Mucosa of gallbladder (tissue), 1 donor: ENCODE data around the gene TMEM107. TPM values are rescaled to one million over a fixed set of nuclear protein-coding genes. Genes with fewer than 3 reads are reported as not detected.

Experiments
- DNase-seq: peaks from one replicate; pipeline ENCODE4 v3.0.0-alpha.2; 2020; ENCODE audit warnings: low spot score
- total RNA-seq: library from RNA; stranded (reverse); gene quantifications from one replicate; pipeline ENCODE4 v1.2.1, GENCODE V29; 2021
- donor health status: DM: no; HTN: no; CAD: no.

Gene TMEM107
- total RNA-seq, 1 donor from 2014 or later, result 22.5 TPM

DNA sequence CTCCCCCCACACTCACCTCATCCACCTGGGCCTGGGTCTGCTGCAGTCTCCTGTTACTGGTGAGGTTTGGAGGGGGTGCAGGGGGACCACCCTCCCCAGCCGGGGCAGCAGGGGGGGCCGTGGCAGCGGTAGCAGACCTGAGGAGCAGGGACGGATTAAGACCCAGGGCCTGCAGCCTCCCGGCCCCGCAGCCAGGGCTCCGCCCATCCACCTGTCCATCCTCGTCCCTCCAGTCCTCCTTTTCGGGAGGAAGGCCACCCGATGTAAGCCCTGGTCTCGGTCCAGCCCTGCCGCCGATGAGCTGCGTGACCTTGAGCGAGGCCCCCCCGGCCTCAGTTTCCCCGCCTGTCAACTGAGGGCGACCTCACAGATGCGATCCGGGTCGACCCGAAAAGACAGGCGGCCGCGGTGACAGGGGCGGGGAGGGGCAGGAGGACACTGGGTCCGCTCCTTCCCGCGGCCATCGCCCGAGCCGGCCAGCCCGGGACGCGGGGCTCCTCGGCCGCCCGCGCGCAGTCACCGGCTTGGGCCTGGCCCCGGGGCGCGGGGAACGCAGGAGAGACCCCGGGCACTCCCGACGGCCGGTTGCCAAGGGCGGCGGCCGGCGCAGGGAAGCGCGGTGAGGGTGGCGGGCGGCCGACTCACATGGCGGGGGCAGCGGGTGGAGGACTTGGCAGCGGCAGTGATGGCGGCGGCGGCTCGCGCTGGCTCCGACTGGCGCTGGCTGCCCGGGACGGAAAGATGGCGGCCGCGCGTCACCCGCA is 13.8 kb downstream of the TMEM107 start, which contains the start of gene VAMP2:
VAMP2 (minus strand) TSS at position 716 of the 764 bp plus-strand sequence; CDS start at position 647, 69 bp downstream.
- DNase-seq, result peak; percentile 82

DNA sequence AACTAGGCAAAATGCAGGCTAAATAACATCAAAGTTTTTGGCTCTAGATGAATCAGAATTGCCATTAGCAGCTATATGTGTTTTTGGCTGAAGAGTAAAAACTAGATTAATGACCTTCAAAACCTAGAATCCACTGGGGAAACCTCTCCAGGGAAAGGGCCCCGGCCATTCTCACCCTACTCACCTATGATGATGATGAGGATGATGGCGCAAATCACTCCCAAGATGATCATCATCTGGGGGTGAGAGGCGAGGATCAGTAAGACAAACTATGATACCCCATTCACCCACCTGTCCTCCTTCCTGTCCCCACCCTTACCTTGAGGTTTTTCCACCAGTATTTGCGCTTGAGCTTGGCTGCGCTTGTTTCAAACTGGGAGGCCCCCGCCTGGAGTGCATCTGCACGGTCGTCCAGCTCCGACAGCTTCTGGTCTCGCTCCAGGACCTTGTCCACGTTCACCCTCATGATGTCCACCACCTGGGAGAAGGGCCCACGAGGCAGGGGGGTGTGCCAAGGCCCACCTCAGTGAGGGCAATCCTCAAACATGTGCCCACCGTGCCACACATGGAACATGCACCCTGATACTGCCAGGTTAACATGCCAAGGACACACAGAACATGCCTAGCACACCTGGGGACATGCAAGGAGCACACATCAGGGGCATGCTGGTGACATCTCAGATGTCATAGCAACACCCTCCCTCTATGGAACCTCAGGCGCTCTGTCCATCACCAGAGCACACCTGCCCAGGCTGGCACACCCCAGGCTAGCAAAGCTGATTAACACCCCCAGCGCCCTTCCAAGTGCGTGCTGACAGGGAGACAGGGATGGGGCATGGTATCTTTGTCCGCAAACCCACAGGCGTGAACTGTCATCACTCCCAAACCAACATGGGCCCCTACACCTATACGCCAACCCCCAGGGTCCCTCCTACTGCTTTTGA is 14.6 kb downstream of the TMEM107 start:
- DNase-seq, result no peak

DNA sequence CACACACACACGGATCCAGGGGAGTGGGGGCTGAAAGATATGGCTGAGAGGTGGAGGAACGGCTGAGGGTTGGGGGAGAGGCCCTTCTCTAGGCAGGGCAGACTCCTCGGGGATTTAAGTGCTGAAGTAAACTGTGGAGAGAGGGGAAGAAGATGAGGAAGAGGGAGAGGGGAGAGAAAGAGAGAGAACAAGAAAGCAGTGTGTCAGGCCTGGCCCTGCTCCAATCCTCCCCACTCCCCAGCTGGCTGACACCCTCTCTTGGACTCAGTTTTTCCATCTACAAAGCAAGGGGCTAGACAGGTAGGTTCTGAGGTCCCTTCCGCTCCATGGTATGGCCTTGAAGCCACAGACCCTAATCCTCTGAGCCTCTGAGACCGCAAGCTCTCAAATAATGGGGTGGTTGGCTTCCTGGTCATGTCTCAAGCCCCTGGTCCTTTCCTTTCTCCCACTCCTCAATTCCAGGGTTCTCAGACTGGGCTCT is 15.4 kb downstream of the TMEM107 start:
- DNase-seq, result no peak

DNA sequence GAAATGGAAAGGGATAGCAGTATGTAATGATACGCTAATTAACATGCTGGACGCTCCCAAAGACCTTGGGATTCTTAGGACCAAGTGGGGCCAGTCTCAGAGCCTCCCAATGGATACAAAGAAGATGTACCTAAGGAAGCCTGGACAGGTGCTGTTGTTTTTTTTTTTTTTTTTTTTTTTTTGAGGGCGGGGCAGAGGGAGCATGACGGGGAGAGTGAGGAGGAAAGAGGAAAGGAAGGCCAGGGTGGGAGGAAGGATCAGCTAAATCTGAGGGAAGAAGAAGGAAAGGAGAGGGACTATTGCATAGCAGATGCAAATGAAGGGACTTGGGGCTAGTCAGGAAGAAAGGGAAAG is 16.0 kb downstream of the TMEM107 start:
- no peak for DNase-seq

DNA sequence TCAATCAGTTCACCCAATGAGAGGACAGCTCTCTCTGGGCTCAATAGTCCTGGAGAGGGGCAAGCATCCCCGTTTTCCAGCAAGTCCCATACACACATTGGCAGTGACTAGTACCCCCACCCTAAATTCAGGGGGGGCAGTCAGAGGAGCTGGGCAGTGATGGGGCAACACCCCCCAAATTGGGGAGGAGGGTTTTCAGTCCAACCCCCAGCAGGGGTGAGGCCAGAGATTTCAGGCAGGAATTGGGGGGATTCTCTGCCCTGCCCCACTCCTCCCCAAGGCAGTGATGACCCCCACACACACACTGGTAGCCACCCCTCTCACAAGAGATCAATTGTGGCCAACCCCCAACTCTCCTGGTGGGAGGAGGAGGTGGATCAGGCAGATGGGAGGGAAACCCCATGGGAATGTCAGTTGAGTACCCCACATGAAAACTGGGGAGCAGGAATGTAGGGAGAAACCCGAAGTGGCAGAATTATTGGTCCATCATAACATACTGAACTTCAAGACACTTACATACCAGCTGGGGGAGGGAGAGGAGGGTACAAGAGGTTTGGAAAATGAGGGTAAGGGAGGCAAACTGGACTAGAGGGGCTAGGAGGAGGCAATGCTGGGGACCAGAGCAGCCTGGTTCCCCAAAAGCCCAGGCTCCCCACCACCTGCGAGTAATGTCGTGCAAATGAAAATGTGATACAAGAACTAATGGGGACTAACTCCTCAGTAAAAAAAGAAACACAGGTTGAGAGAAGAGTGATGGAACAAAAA is 16.5 kb downstream of the TMEM107 start:
- DNase-seq, result no peak

DNA sequence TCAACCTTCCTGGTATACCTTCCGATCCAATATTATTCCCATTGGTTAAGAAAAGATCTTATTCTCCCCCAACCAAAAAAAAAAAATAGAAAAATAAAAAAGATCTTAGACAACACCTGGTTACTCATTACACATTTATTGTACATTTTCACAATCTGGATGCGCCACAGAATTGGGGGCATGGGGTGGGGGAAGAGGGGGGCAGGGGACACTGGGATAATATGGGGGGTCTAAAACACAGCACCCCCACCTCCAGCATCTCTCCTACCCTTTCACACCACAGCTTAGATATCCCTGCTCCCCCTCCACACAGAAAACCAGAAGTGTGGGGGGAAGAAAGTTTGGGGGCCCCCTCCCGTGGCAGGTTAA is 17.2 kb downstream of the TMEM107 start:
- no peak for DNase-seq

DNA sequence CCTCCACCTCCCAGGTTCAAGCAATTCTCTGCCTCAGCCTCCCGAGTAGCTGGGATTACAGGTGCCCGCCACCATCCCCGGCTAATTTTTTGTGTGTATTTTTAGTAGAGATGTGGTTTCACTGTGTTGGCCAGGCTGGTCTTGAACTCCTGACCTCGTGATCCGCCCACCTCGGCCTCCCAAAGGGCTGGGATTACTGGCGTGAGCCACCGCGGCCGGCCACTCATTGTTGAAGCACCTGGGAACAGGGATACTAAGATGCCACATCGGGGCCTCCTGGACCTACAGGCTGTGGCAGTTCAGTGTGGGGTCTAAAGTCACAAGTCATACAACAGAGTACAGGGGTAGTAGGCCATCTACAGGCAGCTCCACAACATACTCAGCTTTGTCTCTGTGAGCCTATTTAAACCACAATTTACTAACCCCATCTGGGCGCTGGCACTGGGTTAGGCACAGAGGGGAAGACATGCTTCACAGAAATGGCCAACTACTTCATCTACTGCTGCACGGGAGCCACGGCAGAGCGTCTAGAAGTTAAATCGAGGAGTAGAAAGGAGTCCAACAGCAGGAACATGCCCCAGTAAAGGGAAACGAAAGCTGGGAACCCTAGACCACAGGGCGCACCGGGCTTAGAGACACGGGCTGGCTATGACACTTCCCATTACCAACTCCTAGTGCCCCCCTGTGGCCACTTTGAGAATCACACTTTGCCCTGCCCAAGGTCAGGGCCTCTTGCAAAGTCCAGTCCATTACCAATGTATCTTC is 17.7 kb downstream of the TMEM107 start:
- DNase-seq, result peak; percentile 95

DNA sequence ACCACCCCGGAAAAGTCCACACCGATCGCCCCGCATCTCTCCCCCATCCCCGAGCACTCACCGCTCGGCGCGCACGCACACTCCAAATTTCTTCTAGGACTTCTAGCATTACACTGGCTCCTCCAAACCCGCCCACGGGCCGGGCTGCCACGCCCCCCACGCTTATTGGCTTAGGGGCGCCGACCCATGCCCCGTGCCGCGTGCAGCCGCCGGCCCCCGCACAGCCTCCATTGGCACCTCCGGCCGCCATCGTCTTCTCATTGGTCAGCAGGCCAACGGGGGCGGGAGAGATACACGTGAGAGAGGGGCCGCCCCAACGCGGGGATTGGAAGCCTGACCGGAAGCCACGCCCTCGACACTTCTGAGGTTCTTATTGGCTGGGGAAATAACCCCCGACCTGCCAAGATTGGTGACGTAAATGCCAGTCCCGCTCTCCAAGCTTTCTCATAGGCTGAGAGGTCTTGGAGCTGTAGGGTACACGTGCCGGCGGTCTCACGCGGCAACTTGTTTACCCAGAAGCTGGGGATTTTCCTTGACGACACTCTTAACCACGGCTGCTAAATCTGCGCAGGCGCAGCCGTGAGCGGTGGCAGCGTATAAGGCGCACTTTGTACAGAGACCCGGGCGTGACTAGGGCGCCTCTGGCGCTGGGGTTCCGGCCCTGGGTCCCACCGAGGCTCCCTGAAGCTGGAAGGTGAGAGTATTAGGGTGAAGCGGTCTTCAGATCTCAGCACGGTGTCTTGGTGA is 19.8 kb downstream of the TMEM107 start:
- peak; percentile 100 for DNase-seq

DNA sequence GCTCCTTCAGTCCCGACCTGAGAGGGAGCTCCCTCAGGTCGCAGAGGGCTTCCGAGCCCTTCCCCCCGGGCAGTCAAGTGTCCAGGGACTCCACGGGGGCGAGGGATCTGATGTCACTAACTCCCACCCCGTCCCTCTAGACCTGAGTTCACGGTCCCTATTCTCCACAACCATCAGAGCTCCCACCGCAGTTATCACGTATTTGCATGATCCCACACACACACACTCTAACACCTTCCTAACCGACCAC is 20.3 kb downstream of the TMEM107 start:
- no peak for DNase-seq

DNA sequence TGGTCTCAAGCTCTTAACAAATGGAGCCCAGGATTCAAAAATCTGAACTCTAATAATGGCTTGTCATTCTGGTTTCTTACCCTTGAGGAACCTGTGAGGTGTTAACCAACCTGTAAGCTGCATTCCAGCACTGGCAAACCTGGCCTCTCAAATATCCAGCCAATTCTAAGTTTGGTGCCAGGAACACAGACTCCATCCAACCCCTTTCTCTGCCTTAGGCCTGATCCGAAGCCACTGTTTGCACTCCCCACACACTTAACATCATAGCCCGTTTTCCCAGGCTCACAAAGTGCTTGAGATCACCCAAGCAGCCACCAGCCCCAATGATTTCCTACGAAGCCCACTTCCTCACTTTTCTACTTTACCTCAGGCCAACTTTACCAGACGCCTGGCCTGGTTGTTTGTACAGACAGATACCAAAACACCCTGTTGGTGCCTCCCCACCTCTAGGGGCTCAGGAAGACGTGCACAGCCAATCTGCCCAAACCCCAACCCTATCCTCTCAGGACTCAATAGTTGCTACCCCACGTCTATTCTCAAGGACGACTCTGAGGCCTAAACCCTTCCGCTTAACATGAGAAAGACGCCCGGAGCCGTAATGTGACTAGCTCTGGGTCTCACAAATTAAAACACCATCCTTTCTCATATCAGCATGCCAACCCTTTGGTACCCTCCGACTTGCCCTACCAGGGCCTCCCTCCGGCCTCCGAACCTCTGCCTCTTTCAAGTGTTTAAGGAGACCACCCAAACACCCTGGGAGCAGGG is 20.8 kb downstream of the TMEM107 start:
- no peak for DNase-seq

DNA sequence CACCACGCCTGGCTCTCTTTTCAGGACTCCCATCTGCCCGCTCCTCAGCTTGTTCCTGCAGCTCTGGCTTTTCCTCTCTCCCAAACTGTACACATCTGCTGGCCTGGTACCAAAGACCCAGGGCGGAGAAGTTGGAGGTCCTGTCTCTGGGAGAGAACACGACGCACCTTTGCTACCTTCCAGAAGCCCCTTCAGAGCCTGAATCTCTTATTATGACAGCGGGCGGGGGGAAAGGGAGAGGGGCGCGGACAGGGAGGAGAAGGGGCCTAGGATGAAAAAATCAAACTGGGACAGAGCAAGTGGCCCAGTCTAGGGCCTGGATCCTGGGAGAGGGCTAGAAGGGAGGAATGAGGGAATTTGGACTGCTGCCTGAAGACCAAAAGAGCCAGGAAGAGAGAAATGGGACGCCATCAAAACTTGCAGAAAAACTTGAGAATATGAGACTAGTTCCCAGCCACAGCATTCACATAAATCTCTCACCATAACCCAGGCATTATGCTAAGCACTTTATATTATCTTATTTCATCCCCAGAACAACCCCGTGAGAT is 21.5 kb downstream of the TMEM107 start:
- no peak for DNase-seq

DNA sequence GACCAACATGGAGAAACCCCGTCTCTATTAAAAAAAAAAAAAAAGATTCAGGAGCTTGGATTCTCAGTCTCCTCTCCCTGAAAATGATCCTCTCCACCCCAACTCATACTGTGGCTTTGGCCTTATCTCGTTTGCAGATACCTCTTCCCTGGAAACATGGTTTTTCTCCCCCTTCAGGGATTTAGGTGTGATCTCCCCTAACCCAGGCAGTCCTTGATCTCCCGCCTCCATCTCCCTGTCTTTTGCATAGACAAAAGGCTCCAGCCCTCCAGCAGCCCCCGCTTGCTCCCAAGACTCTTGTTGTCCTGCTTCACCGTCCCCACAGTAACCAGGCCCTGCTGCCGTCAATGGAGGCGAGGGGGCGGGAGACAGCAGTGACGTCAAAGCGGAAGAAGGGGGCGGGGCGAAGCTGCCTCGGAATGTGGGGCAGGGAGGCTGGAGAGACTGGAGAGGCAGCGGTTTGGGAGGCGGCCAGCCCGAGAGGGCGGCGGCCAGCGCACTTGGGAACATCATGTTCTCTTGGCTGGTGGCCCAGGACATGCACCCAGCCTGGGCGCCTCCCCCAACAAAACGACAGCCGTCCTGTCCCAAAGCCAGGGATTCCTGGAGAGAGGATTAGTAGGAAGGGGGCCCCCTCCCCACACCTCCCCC is 22.1 kb downstream of the TMEM107 start:
- peak; percentile 99 for DNase-seq

DNA sequence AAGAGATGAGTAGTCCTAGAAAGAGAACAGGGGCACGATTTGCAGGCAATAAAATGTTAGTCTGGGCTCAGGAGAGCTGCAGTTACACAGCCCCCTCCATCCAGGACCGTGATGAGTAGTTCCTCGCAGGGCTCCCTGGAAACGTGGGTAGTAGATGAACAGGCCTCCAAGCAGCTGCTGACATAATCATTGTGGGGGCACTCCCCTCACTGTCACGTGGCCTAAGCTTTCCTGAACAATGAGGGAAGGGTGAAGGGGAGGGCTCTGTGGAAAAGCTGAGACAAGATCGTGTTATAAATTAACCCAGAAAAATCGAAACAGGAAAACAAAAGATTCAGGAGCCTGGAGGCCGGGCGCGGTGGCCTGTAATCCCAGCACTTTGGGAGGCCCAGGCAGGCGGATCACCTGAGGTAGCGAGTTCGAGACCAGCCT is 22.6 kb downstream of the TMEM107 start:
- DNase-seq, result peak; percentile 93

DNA sequence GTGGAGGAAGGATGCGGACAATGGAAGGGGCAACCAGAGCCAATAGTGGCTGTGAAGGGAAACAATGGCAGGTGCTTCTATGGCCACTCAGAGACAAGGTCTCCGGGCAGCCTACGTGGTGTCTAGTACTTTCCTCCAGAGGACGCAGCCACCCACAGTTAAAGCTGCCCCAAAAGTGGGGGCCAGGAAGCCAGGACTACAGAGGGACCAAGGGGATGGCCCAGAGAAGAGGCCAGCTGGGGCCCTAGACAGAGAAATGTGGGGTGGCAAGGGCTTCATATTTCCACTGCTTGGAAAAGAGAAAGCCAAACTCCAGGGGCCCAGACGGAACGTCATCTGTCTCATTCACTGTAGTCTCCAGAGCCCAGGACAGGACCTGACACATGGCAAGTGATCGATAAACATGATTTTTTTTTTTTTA is 23.1 kb downstream of the TMEM107 start:
- DNase-seq, result no peak

DNA sequence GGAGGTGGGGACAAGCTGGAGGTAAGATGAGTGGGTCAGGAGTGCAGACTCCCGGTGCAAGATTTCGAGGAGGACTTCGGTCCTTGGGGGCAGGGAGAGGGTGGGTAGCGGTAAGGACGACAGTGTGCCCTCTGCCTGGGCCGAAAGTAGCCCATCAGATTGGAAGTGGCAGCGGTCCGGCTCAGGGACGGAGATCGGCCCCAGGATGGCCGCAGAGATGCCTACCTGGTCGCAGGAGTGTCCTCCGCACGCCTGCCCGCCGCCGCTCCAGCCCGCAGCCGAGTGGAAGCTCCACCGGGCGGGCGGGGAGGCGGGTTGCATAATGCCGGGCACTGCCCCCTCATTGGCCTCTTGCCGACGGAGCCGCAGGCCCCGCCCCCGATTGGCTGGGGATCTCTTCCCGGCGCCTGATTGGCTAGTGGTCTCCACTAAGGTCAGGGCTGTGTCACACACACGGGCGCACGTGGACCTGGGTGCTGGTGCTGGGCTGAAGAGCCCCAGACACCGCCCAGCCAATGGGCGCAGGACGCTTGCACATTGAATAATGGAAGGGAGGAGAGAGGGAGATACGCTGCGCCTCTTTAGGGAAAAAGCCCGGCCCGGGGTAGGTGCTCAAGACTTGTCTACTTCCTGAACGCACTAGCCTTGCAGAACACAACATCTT is 23.9 kb downstream of the TMEM107 start, which contains the start of gene PER1:
PER1 (minus strand) TSS at position 293 of the 664 bp plus-strand sequence. CDS start 1,698 bp downstream, outside the sequence.
- peak; percentile 98 for DNase-seq

DNA sequence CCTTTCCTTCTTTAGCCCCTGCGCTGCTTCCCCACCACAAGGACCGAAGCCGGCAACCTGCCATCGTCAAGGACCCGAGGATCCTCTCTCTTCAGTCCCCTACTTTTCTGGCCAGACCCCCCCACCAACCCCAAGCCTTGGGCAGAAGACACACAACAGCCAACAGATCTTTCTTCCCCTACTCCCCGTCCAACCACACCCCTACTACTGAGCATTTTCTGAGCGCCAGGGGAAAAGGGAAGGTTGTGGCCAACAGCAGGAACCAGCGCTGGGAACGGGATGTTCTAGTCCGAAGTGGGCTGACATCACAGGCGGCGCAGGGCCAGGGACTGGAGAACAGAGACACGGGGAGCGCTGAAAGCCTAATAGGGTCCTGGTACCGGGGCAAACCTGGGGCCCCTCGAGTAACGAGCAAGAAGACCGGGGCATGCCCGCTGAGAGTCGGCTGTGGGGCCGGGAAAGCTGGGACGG is 24.5 kb downstream of the TMEM107 start:
- peak; percentile 86 for DNase-seq

DNA sequence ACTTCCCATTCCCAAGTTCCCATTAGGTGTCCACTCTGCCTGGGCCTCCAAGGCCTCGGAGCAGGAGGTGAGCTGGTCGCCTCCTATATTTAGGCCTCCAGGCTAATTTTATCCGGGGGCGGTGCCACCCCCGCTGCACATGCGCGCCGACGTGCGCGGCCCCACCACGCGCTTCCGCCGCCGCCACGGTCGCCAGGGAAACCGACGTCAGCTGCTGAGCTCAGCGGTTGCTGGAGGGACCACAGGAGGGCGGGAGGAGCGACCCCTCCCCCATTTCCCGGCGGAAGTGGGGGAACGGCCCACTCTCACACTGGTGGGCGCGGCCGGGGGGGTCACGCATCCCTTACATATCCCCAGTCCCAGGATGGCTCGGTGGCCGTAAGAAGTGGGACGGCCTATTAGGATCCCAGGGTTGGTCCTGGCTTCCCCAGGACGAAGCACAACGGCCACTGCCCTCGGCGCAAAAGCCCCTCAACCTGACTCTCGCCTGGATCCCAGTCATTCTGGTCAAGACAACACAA is 25.0 kb downstream of the TMEM107 start:
- peak; percentile 92 for DNase-seq
